Esophagus muscularis mucosa (tissue), 4 donors: ENCODE data around the gene ASMTL. TPM values are rescaled to one million over a fixed set of nuclear protein-coding genes. Genes with fewer than 3 reads are reported as not detected.
"Not testable (repeated sequence)": the region's sequence is repeated elsewhere in the genome, so short reads cannot be mapped to it uniquely, and the experiment has no call there.

Experiments
- DNase-seq: peaks from one replicate; pipeline ENCODE4 v3.0.0-alpha.2; 2017; ENCODE audit errors: extremely low spot score
- H3K27ac ChIP-seq, 4 donors: fragments of 200-600 bp; sonication (generic); replicated peaks in 1 of 4; 1 replicate in 3 of 4; 2 replicates in 1 of 4; pipeline ENCODE4 v1.5.1; 2016 to 2019; ENCODE audit warnings: mild to moderate bottlenecking in 1 of 4
- H3K27me3 ChIP-seq, 4 donors: fragments of 200-600 bp; sonication (generic); one replicate each; pipeline versions ENCODE4 v1.5.1 to v1.6.0; 2016 to 2019
- H3K36me3 ChIP-seq, 4 donors: fragments of 200-600 bp; sonication (generic); one replicate each; pipeline ENCODE4 v1.5.1; 2016 to 2019
- H3K4me1 ChIP-seq, 4 donors: fragments of 200-600 bp; sonication (generic); one replicate each; pipeline ENCODE4 v1.5.1; 2016 to 2019
- H3K4me3 ChIP-seq, 4 donors: fragments of 200-600 bp; sonication (generic); 1 replicate in 2 of 4; 2 replicates in 2 of 4; pipeline ENCODE4 v1.5.1; 2016 to 2019; ENCODE audit warnings: mild to moderate bottlenecking in 4 of 4, moderate library complexity in 1 of 4
- H3K9me3 ChIP-seq, 4 donors: fragments of 200-600 bp; sonication (generic); 1 replicate in 3 of 4; 2 replicates in 1 of 4; pipeline ENCODE4 v1.5.1; 2016 to 2019
- CTCF ChIP-seq, 3 experiments: fragments of 200-600 bp in 2 of 3; fragments of 450-650 bp in 1 of 3; sonication (generic) in 2 of 3; IDR thresholded peaks; one replicate each; pipeline ENCODE4 v1.5.1; 2017 to 2019; ENCODE audit warnings: antibody characterized with exemption in 3 of 3, mild to moderate bottlenecking in 2 of 3, moderate library complexity in 1 of 3
- EP300 ChIP-seq: sonication (generic); formaldehyde crosslinking; IDR thresholded peaks from one replicate; pipeline ENCODE4 v1.6.1; 2017; ENCODE audit warnings: antibody characterized with exemption
- POLR2A ChIP-seq: fragments of 450-650 bp; IDR thresholded peaks from one replicate; pipeline ENCODE4 v1.6.1; 2017; ENCODE audit warnings: antibody characterized with exemption, moderate library complexity, mild to moderate bottlenecking, low read depth
- POLR2AphosphoS5 ChIP-seq, 2 donors: sonication (generic); formaldehyde crosslinking; IDR thresholded peaks; one replicate each; pipeline ENCODE4 v1.6.1; 2017; ENCODE audit warnings: antibody characterized with exemption in 2 of 2
- WGBS: methylation state at CpG from one replicate; pipeline ENCODE4 v1.1.5; 2018; 5-methylcytosine and 5-hydroxymethylcytosine counted together
- intact Hi-C: fragments of 100-400 bp; cut with DNase I; formaldehyde crosslinking; loops from one replicate; pipeline ENCODE4 v1.15.1; 2023
- total RNA-seq, 4 donors: library from RNA; depleted of rRNA; stranded (reverse); fragments of >200 nt; gene quantifications; one replicate each; pipeline versions ENCODE4 v1.1.0 to v1.2.1, GENCODE V29; 2016

ASMTL gene
- total RNA-seq, 4 donors from 2014 or later = 28.7 to 52.2 (median 32.8) TPM

- Histone ChIP-seq H3K36me3 (no peaks in the 10 kb centered on the region), H3K9me3 (peaks cover 0 to 19% (median 16%) of the 10 kb centered on the region in 4 donors), H3K27me3 (peaks cover 0 to 9% (median 0%) of the 10 kb centered on the region in 4 donors), H3K4me1 (peaks cover 0 to 7% (median 3%) of the 10 kb centered on the region in 4 donors), H3K27ac (no peak overlapping the region), H3K4me3 (no peak overlapping the region)
- intact Hi-C loops = no loop called here
- peak; percentile 19 for DNase-seq
- TF ChIP-seq EP300 = no peak
- no peak for TF ChIP-seq POLR2A
- TF ChIP-seq CTCF (IDR thresholded peaks at IDR 0.05) = no peak
- no peak for TF ChIP-seq POLR2AphosphoS5 (IDR thresholded peaks at IDR 0.05)
- WGBS = 86% methylated on average over 4 of the region's 5 CpGs
Observed at GRCh38 chrX:1476682-1477081, 24.0 kb upstream of the ASMTL start.

- TF ChIP-seq POLR2AphosphoS5 (IDR thresholded peaks at IDR 0.05) (no peak), EP300 (no peak), CTCF (IDR thresholded peaks at IDR 0.05) (no peak), POLR2A (no peak)
- Histone ChIP-seq H3K27ac (no peak overlapping the region), H3K9me3 (peaks cover 0 to 19% (median 16%) of the 10 kb centered on the region in 4 donors), H3K27me3 (peaks cover 0 to 3% (median 0%) of the 10 kb centered on the region in 4 donors), H3K36me3 (no peaks in the 10 kb centered on the region), H3K4me3 (no peak overlapping the region), H3K4me1 (no peaks in the 10 kb centered on the region)
- DNase-seq = peak; percentile 50
- intact Hi-C loops = no loop called here
- 100% methylated on average over 1 of the region's 1 CpG for WGBS
Observed at GRCh38 chrX:1475881-1476280, 23.2 kb upstream of the ASMTL start.

- DNase-seq = no peak
Observed at GRCh38 chrX:1475481-1475880, 22.8 kb upstream of the ASMTL start.

GRCh38 chrX:1474593-1474992 lies 21.9 kb upstream of the ASMTL start:
- intact Hi-C loops = not testable (repeated sequence)
- WGBS = 75% methylated on average over 2 of the region's 2 CpGs

More at GRCh38 chrX:1475481-1475880, 22.8 kb upstream of the ASMTL start:
- 85% methylated on average over 4 of the region's 4 CpGs for WGBS
- H3K9me3 ChIP-seq = peaks cover 0 to 19% (median 16%) of the 10 kb centered on the region in 4 donors
- H3K27me3 ChIP-seq = peaks cover 0 to 6% (median 0%) of the 10 kb centered on the region in 4 donors
- H3K27ac ChIP-seq = no peak overlapping the region
- no peaks in the 10 kb centered on the region for H3K4me1 ChIP-seq
- TF ChIP-seq CTCF (IDR thresholded peaks at IDR 0.05) = no peak
- TF ChIP-seq EP300 = no peak
- TF ChIP-seq POLR2AphosphoS5 (IDR thresholded peaks at IDR 0.05) = no peak
- TF ChIP-seq POLR2A = no peak
- intact Hi-C loops = no loop called here
- no peak overlapping the region for H3K4me3 ChIP-seq
- H3K36me3 ChIP-seq = no peaks in the 10 kb centered on the region

GRCh38 chrX:1472975-1473374 lies 20.3 kb upstream of the ASMTL start:
- whole genome bisulfite sequencing = 85% methylated on average over 2 of the region's 2 CpGs
- intact Hi-C loops = no loop called here
- no peaks in the 10 kb centered on the region for H3K4me1 ChIP-seq
- H3K27ac ChIP-seq = no peak overlapping the region
- TF ChIP-seq POLR2A (no peak), POLR2AphosphoS5 (IDR thresholded peaks at IDR 0.05) (no peak), EP300 (no peak), CTCF (IDR thresholded peaks at IDR 0.05) (no peak)
- H3K36me3 ChIP-seq = no peaks in the 10 kb centered on the region
- no peaks in the 10 kb centered on the region for H3K9me3 ChIP-seq
- no peak overlapping the region for H3K4me3 ChIP-seq
- DNase-seq = no peak
- peaks cover 0 to 27% (median 2%) of the 10 kb centered on the region in 4 donors for H3K27me3 ChIP-seq

More at GRCh38 chrX:1474593-1474992, 21.9 kb upstream of the ASMTL start:
- H3K9me3 ChIP-seq = peaks cover 0 to 11% (median 9%) of the 10 kb centered on the region in 4 donors
- not testable (repeated sequence) for H3K27ac ChIP-seq, H3K4me3 ChIP-seq, DNase-seq, H3K36me3 ChIP-seq, H3K4me1 ChIP-seq
- H3K27me3 ChIP-seq = peaks cover 0 to 15% (median 0%) of the 10 kb centered on the region in 4 donors
